Measurements from ENCODE around the gene SIRT7.
A peak's percentile ranks its signal among the peaks of the same experiment; 100 is the strongest.

SIRT7 gene

GRCh38 chr17:81917565-81918332 is at the start of gene SIRT7:
SIRT7 (minus strand) TSS chr17:81918176; CDS start chr17:81918131, 45 bp downstream.
- Histone ChIP-seq H3K4me2 (ENCODE audit: low read length) (peak within 1 kb of the TSS; percentile 78), H3K27ac (peak within 1 kb of the TSS; percentile 6), H3K36me3 (ENCODE audit: control insufficient read depth, insufficient read depth, low read length) (no peaks in the 10 kb centered on the region), H3K27me3 (ENCODE audit: control insufficient read depth, insufficient read depth, low read length) (no peaks in the 10 kb centered on the region), H3K4me3 (ENCODE audit: low read depth, low read length) (peak within 1 kb of the TSS; percentile 59), H3K9ac (no peak within 1 kb of the TSS), H3K79me2 (peaks cover 64% of the 10 kb centered on the region), H3K4me1 (peaks cover 13% of the 10 kb centered on the region), H2AFZ (peak within 1 kb of the TSS; percentile 63), H3K9me3 (ENCODE audit: control insufficient read depth, low read length) (no peaks in the 10 kb centered on the region)
- TF ChIP-seq, protein P1, sequence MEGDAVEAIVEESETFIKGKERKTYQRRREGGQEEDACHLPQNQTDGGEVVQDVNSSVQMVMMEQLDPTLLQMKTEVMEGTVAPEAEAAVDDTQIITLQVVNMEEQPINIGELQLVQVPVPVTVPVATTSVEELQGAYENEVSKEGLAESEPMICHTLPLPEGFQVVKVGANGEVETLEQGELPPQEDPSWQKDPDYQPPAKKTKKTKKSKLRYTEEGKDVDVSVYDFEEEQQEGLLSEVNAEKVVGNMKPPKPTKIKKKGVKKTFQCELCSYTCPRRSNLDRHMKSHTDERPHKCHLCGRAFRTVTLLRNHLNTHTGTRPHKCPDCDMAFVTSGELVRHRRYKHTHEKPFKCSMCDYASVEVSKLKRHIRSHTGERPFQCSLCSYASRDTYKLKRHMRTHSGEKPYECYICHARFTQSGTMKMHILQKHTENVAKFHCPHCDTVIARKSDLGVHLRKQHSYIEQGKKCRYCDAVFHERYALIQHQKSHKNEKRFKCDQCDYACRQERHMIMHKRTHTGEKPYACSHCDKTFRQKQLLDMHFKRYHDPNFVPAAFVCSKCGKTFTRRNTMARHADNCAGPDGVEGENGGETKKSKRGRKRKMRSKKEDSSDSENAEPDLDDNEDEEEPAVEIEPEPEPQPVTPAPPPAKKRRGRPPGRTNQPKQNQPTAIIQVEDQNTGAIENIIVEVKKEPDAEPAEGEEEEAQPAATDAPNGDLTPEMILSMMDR (IDR thresholded peaks at IDR 0.05) = no peak

- TF ChIP-seq, protein P1 (IDR thresholded peaks at IDR 0.05) = no peak
- Histone ChIP-seq H3K4me1 (peaks cover 11% of the 10 kb centered on the region), H3K27ac (no peak overlapping the region), H3K4me2 (ENCODE audit: low read length) (no peak overlapping the region), H3K27me3 (ENCODE audit: control insufficient read depth, insufficient read depth, low read length) (no peaks in the 10 kb centered on the region), H3K4me3 (ENCODE audit: low read depth, low read length) (peak overlapping the region; percentile 19), H2AFZ (no peak overlapping the region), H3K9ac (no peak overlapping the region), H3K36me3 (ENCODE audit: control insufficient read depth, insufficient read depth, low read length) (no peaks in the 10 kb centered on the region), H3K79me2 (no peaks in the 10 kb centered on the region), H3K9me3 (ENCODE audit: control insufficient read depth, low read length) (no peaks in the 10 kb centered on the region)
These were observed 49.2 kb upstream of the SIRT7 start for GRCh38 chr17:81967244-81967532.

DNA sequence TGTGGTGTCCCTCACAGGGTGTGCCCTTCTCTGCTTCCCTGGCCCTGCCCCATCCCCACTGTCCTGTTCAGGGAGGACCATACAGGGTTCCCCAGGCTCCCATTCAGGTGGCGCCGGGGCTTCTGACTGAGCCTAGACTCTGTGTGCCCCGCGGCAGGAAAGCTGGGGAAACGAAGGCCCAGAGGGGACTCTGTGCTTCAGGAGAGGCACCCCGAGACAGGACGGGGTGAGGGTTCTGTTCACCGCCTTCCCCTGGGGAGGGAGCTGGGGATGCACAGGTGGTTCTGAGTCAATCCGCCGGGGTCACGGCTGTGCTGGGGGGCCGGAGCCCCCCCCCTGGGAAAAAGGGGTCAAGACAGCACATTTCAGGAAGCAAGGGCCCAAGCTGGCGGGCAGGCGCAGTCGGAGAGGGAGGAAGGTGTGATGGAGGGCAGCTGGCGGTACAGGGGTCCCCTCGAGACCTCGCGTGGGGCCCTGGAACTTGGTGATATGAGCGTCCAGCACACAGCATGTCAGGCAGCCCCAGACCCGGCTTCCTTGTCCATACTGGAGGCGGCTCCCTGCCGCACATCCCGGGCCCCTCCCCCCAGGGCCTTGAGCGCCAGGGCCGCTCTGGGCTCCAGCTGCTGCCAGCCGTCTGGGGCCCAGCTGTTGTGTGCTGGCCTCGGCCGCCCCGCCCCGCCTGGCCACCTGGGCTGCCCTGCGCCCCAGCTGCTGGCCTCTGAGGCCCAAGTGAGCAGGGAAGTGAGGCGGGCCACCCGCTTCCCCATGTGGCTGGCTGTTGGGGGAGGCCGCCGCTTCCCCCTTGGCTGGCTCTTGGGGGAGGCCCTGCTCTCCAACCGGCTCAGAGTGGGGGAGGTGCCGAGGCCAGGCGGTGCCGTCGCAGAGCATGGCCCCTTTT is 48.6 kb upstream of the SIRT7 start:
- peaks cover 11% of the 10 kb centered on the region for H3K4me1 ChIP-seq
- no peaks in the 10 kb centered on the region for H3K36me3 ChIP-seq (ENCODE audit: control insufficient read depth, insufficient read depth, low read length)
- no peak overlapping the region for H3K4me3 ChIP-seq (ENCODE audit: low read depth, low read length)
- TF ChIP-seq, protein P1 (IDR thresholded peaks at IDR 0.05) = no peak
- no peaks in the 10 kb centered on the region for H3K9me3 ChIP-seq (ENCODE audit: control insufficient read depth, low read length)
- no peaks in the 10 kb centered on the region for H3K79me2 ChIP-seq
- H3K27ac ChIP-seq = no peak overlapping the region
- H2AFZ ChIP-seq = no peak overlapping the region
- no peaks in the 10 kb centered on the region for H3K27me3 ChIP-seq (ENCODE audit: control insufficient read depth, insufficient read depth, low read length)
- no peak overlapping the region for H3K9ac ChIP-seq
- no peak overlapping the region for H3K4me2 ChIP-seq (ENCODE audit: low read length)

DNA sequence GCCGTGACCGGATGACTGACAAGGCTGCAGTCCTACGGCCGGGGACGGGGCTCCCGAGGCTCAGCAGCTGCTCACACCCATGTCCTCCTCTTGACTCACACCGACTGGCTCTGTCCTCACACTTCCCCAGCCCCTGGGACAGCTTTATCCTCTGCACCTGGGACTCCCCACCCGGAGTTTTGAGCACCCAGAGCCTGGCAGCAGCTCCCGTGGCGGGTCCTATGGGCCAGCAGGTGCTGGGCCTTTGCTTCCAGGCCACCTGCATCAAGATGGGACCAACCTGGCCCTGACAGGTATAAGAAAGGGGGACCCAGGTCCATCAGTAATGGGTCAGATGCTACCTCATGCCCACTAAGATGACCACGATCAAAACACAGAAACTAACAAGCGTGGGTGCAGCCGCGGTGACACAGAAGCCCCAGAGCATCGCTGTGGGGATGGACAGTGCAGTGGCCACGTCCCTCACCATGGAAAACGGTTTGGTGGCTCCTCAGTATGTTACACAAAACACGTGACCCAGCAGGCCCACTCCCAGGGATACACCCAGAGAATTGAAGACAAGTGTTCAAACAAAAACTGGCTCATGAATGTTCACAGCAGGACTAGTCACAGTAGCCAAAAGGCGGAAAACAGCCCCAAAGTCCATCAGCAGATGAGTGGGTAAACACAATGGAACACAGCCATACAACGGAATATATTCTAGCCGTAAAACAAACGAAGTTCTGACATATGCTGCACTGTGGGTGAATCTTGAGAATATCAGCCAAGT is 46.3 kb upstream of the SIRT7 start:
- Histone ChIP-seq H3K36me3 (ENCODE audit: control insufficient read depth, insufficient read depth, low read length) (no peaks in the 10 kb centered on the region), H3K4me2 (ENCODE audit: low read length) (no peak overlapping the region), H3K27me3 (ENCODE audit: control insufficient read depth, insufficient read depth, low read length) (no peaks in the 10 kb centered on the region), H3K9ac (no peak overlapping the region), H3K9me3 (ENCODE audit: control insufficient read depth, low read length) (no peaks in the 10 kb centered on the region), H3K79me2 (no peaks in the 10 kb centered on the region), H3K27ac (no peak overlapping the region), H3K4me1 (peaks cover 11% of the 10 kb centered on the region), H2AFZ (no peak overlapping the region), H3K4me3 (ENCODE audit: low read depth, low read length) (no peak overlapping the region)
- TF ChIP-seq, protein P1 (IDR thresholded peaks at IDR 0.05) = no peak
